DMS79 treated with DMSO at 0.1 percent for 48 hours (cell line): ENCODE measurements around the gene ASB13.

Source experiments
- DNase-seq: peaks from one replicate; lab custom pipeline; 2025; lab: John Stamatoyannopoulos, UW

Gene ASB13

GRCh38 chr10:5669604-5670003 lies 3.2 kb upstream of the ASB13 start:
- no peak for DNase-seq

DNA sequence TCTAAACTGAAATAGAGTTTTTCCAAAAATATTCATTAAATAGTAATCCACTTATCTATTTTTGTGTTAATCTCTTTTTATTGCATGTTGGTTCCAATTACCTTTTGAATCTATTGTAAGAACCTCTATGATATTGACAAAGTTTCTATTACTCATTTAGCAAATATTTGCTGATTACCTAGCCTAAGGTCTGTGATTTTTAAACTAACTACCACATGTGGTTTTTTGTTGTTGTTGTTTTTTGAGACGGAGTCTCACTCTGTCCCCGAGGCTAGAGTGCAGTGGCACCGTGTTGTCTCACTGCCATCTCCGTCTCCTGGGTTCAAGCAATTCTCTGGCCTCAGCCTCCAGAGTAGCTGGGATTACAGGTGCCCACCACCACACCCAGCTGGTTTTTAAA lies 2.0 kb upstream of the ASB13 start:
- no peak for DNase-seq

GRCh38 chr10:5666841-5667630 lies 641 bp upstream of the ASB13 start:
- no peak for DNase-seq

GRCh38 chr10:5665373-5666007 lies 905 bp downstream of the ASB13 start:
- no peak for DNase-seq

GRCh38 chr10:5663692-5664427 lies 2.5 kb downstream of the ASB13 start:
- no peak for DNase-seq

GRCh38 chr10:5662708-5663579 lies 3.5 kb downstream of the ASB13 start:
- no peak for DNase-seq

- no peak for DNase-seq
Observed at GRCh38 chr10:5661043-5661442, 5.4 kb downstream of the ASB13 start.

- DNase-seq, result no peak
Observed at GRCh38 chr10:5659702-5660528, 6.5 kb downstream of the ASB13 start.

DNA sequence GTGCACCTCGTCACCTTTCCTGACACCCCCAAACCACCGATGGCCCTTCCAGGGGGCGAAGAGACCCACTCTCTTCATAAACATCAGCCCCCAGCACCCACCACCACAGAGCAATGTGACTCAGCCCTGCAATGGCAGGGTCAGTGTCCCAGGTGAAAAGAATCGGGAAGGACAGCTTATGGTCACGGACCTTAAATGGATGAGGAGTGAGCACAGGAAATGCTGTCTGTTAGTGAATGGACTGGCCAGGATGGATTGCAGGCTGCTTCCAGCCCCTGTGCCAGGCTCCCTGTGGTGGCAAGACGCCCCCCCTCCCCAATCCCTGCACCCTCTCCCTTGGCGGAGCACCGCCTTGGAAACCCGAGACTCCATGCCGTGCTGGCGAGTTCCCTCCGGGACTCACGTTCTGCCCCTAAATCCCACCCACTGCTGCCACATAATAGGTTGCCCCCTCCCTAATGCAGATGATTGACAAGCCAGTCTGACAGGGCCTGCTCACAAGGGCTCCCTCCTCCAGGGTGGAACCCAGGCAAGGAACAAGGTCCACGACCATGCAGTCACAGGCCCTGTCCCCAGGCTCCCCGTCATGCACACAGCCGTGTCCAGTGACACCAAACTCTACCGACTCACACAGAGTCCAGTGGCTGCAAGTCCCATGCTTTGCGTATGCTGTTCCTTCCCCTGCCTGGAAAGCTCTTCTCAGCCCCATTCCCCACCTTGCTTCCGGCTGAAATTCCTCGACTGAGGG lies 7.3 kb downstream of the ASB13 start:
- no peak for DNase-seq

DNA sequence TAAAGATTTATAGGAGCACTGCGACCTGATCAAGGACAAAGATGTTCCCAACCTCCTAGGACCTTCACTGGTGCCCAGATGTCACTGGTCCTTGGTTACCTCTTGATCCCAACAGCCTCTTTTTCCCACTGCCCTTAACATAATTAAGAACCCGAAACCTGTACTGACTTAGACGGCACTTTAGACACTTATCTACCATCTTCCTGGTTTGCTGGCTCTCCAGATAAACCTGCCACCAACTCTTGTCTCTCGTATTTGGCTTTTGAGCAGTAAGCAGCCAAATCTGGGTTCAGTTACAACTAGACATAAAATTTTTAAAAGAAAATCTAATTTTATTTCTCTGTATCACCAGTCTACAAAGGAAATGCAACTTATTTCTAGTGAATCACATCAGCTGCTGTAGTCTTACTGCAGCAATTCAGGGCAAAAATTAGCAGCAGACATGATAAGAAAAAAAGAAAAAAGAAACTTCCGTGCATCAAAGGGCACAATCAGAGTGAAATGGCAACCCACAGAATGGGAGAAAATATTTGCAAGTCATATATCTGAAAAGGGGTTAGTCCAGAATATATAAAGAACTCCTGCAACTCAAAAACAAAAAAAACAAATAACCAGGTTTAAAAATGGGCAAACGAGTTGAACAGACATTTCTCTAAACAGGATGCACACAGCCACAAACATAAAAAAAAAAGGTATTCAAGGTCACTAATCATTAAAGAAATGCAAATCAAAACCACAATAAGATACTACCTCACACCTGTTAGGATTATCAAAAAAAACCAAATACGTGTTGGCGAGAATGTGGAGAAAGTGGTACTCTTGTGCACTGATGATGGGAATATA lies 9.4 kb downstream of the ASB13 start:
- DNase-seq, result no peak

GRCh38 chr10:5655121-5655520 lies 11.3 kb downstream of the ASB13 start:
- no peak for DNase-seq

GRCh38 chr10:5654218-5654755 lies 12.1 kb downstream of the ASB13 start:
- peak; percentile 32 for DNase-seq

GRCh38 chr10:5652746-5653145 lies 13.6 kb downstream of the ASB13 start:
- DNase-seq, result no peak

DNA sequence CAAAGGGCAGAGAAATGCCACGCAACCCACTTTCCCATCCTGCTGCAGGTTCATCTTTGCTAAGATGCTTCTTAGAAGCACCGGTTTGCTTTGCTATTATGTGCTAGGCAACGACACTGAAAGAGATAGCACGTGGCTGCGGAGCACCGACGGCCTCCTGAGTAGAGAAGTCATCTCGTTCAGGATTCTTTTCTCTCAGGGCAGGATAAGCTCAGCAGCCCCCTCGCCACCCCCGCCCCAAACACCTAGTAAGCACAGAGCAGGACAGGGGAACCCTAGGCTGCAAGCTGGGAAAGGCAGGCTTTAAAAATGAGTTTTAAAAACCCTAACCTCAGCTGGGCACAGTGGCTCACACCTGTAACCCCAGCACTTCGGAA lies 15.0 kb downstream of the ASB13 start:
- no peak for DNase-seq

DNA sequence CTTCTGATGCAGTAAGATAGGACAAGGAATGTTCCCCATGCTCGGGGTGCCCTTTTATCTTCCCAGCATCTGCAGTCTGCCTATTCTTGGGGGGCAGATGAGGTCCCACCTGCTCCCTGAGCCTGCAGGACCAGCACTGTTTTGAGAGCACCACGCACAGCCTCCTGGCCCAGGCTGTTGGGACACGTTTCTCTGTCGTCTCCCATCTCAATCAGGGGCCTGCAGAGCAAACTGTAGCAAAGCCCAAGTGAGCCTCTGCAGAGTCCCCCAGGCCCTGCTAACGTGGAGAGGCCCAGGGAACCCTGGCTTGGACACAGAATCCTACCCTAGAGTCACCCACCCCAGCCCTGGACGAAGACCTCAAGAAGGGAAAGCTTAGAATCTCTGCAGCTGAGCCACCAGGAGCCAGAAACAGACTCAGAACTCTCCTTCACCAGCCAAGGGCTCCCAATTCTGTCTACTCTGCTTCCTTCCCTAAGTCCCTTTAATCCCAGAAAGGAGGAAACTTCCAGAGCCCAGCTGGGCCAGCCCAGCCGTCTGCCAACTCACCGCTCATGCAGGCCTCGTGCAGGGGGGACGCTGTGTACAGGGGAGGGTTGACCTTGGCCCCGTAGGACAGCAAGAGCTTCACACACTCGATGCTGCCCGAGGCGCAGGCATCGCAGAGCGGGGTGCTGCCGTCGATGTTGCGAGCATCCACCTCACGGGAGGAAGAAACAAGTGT lies 15.6 kb downstream of the ASB13 start:
- no peak for DNase-seq

- no peak for DNase-seq
Observed at GRCh38 chr10:5649746-5650145, 16.6 kb downstream of the ASB13 start.

- DNase-seq, result no peak
Observed at GRCh38 chr10:5648494-5649457, 17.6 kb downstream of the ASB13 start.
